GM21528 (cell line): ENCODE results near the gene ANKMY1.

Experiments used
- ATAC-seq: cut with Tn5 transposase; IDR thresholded peaks from one replicate; pipeline ENCODE4 v1.9.1; 2021; ENCODE audit warnings: mild to moderate bottlenecking, moderate library complexity; ENCODE audit not compliant: unreplicated experiment, low FRiP score

Gene ANKMY1

GRCh38 chr2:240463866-240464481, 93.8 kb downstream of the ANKMY1 start:
- no peak for ATAC-seq

- ATAC-seq = no peak
Observed at GRCh38 chr2:240463274-240463865, 94.4 kb downstream of the ANKMY1 start.

- no peak for ATAC-seq
Observed at GRCh38 chr2:240462707-240463273, 95.0 kb downstream of the ANKMY1 start.

- ATAC-seq = no peak
Observed at GRCh38 chr2:240462073-240462706, 95.6 kb downstream of the ANKMY1 start.

GRCh38 chr2:240461471-240462072, 96.2 kb downstream of the ANKMY1 start:
- no peak for ATAC-seq

- no peak for ATAC-seq
Observed at GRCh38 chr2:240460781-240461431, 96.9 kb downstream of the ANKMY1 start.

GRCh38 chr2:240460253-240460711, 97.5 kb downstream of the ANKMY1 start:
- ATAC-seq = no peak

GRCh38 chr2:240459401-240460252, 98.2 kb downstream of the ANKMY1 start:
- no peak for ATAC-seq

- no peak for ATAC-seq
Observed at GRCh38 chr2:240458900-240459391, 98.8 kb downstream of the ANKMY1 start.

- no peak for ATAC-seq
Observed at GRCh38 chr2:240458044-240458899, 99.5 kb downstream of the ANKMY1 start.

- ATAC-seq = no peak
Observed at GRCh38 chr2:240457223-240458043, 100.4 kb downstream of the ANKMY1 start.

- no peak for ATAC-seq
Observed at GRCh38 chr2:240456447-240457222, 101.2 kb downstream of the ANKMY1 start.

- no peak for ATAC-seq
Observed at GRCh38 chr2:240455647-240456446, 101.9 kb downstream of the ANKMY1 start.

- ATAC-seq = no peak
Observed at GRCh38 chr2:240455272-240455646, 102.5 kb downstream of the ANKMY1 start.

- ATAC-seq = no peak
Observed at GRCh38 chr2:240454106-240454901, 103.5 kb downstream of the ANKMY1 start.
